Liver (tissue), 9 donors: ENCODE measurements around the gene CEACAM21. TPM values are rescaled to one million over a fixed set of nuclear protein-coding genes. Genes with fewer than 3 reads are reported as not detected.

Experiments
- DNase-seq: peaks from one replicate; pipeline ENCODE4 v3.0.0-alpha.2; 2017; ENCODE audit warnings: low spot score
- H3K27ac ChIP-seq, 2 donors: one replicate each; pipeline ENCODE4 v1.7.0; 2013; ENCODE audit warnings: inconsistent platforms in 2 of 2, low read length in 2 of 2, control low read depth in 1 of 2, low read depth in 1 of 2, mild to moderate bottlenecking in 1 of 2
- H3K27me3 ChIP-seq, 4 donors: one replicate each; pipeline versions ENCODE4 v1.6.1 to v1.7.0; 2013; ENCODE audit warnings: low read length in 3 of 4, inconsistent platforms in 1 of 4, mild to moderate bottlenecking in 1 of 4, moderate library complexity in 1 of 4; ENCODE audit not compliant: control insufficient read depth in 4 of 4, insufficient read depth in 4 of 4
- H3K36me3 ChIP-seq, 4 donors: one replicate each; pipeline versions ENCODE4 v1.6.1 to v1.7.0; 2013; ENCODE audit warnings: low read length in 3 of 4, mild to moderate bottlenecking in 3 of 4, low read depth in 1 of 4, moderate library complexity in 1 of 4; ENCODE audit not compliant: control insufficient read depth in 4 of 4, insufficient read depth in 3 of 4
- H3K4me1 ChIP-seq, 4 donors: one replicate each; pipeline versions ENCODE4 v1.6.1 to v1.7.0; 2013; ENCODE audit warnings: low read length in 3 of 4, mild to moderate bottlenecking in 3 of 4, moderate library complexity in 1 of 4; ENCODE audit not compliant: control insufficient read depth in 4 of 4, insufficient read depth in 4 of 4
- H3K4me3 ChIP-seq, 3 donors: one replicate each; pipeline versions ENCODE4 v1.6.1 to v1.7.0; 2013; ENCODE audit warnings: low read length in 3 of 3, control low read depth in 1 of 3, low read depth in 1 of 3, mild to moderate bottlenecking in 1 of 3
- H3K9ac ChIP-seq, 2 donors: one replicate each; pipeline ENCODE4 v1.7.0; 2013; ENCODE audit warnings: low read length in 2 of 2, mild to moderate bottlenecking in 2 of 2, moderate library complexity in 2 of 2, control low read depth in 1 of 2, low read depth in 1 of 2
- H3K9me3 ChIP-seq, 4 donors: one replicate each; pipeline versions ENCODE4 v1.6.1 to v1.7.0; 2013; ENCODE audit warnings: low read length in 3 of 4; ENCODE audit not compliant: control insufficient read depth in 4 of 4
- EGR1 ChIP-seq, 2 donors: IDR thresholded peaks; 2 replicates each; pipeline ENCODE4 v1.6.1; 2016 to 2018; ENCODE audit warnings: antibody characterized with exemption in 2 of 2, low read depth in 2 of 2
- FOXA2 ChIP-seq: IDR thresholded peaks from 2 replicates; pipeline ENCODE4 v1.6.1; 2016; ENCODE audit warnings: antibody characterized with exemption
- HNF4A ChIP-seq, 2 donors: conservative IDR thresholded peaks; 2 replicates each; pipeline ENCODE4 v1.6.1; 2016; ENCODE audit warnings: antibody characterized with exemption in 2 of 2, mild to moderate bottlenecking in 2 of 2
- JUND ChIP-seq, 2 donors: IDR thresholded peaks; 2 replicates each; pipeline ENCODE4 v1.6.1; 2016; ENCODE audit warnings: antibody characterized with exemption in 2 of 2
- NR2F2 ChIP-seq: IDR thresholded peaks from 2 replicates; pipeline ENCODE4 v1.6.1; 2016; ENCODE audit warnings: antibody characterized with exemption
- RAD21 ChIP-seq, 2 donors: IDR thresholded peaks; 2 replicates each; pipeline ENCODE4 v1.6.1; 2016; ENCODE audit warnings: antibody characterized with exemption in 2 of 2, mild to moderate bottlenecking in 2 of 2
- RXRA ChIP-seq, 2 donors: IDR thresholded peaks; 2 replicates each; pipeline ENCODE4 v1.6.1; 2017 to 2018; ENCODE audit warnings: antibody characterized with exemption in 2 of 2, mild to moderate bottlenecking in 1 of 2
- SP1 ChIP-seq: IDR thresholded peaks from 2 replicates; pipeline ENCODE4 v1.6.1; 2018; ENCODE audit warnings: antibody characterized with exemption, mild to moderate bottlenecking
- TAF1 ChIP-seq: conservative IDR thresholded peaks from 2 replicates; pipeline ENCODE4 v1.6.1; 2016; ENCODE audit warnings: antibody characterized with exemption, mild to moderate bottlenecking
- WGBS: extraction: QIAGEN DNeasy Blood & Tissue Kit; methylation state at CpG from one replicate; pipeline ENCODE4 v1.1.7; 2013; 5-methylcytosine and 5-hydroxymethylcytosine counted together
- polyA plus RNA-seq, 2 donors: library from polyadenylated mRNA; stranded (reverse) in 1 of 2; unstranded in 1 of 2; fragments of 200-250 nt in 1 of 2; fragments of >200 nt in 1 of 2; fragmentation: Nextera tagmentation in 1 of 2; extraction: Ambion mirVana in 1 of 2; gene quantifications; one replicate each; pipeline versions ENCODE4 v1.2.1 to v1.2.3, GENCODE V29; 2013 to 2015
- total RNA-seq, 2 donors: library from RNA; depleted of rRNA; stranded (reverse); fragments of >200 nt; gene quantifications; one replicate each; pipeline ENCODE4 v1.2.3, GENCODE V29; 2014
- TF ChIP-seq, protein P1 (sequence below): IDR thresholded peaks from 2 replicates; pipeline ENCODE4 v1.6.1; 2016; ENCODE audit warnings: antibody characterized with exemption
- TF ChIP-seq, protein P2 (sequence below): fragments of 150-350 bp; IDR thresholded peaks from 2 replicates; pipeline ENCODE4 v1.5.1; 2017; ENCODE audit warnings: improper control_type of control experiment, low read depth, low read length; ENCODE audit not compliant: missing input control
- TF ChIP-seq, protein P3 (sequence below): IDR thresholded peaks from 2 replicates; pipeline ENCODE4 v1.6.1; 2016; ENCODE audit warnings: antibody characterized with exemption
- TF ChIP-seq, protein P4 (sequence below): IDR thresholded peaks from 2 replicates; pipeline ENCODE4 v1.6.1; 2016; ENCODE audit warnings: antibody characterized with exemption
- TF ChIP-seq, protein P5 (sequence below): IDR thresholded peaks from 2 replicates; pipeline ENCODE4 v1.6.1; 2016; ENCODE audit warnings: antibody characterized with exemption, mild to moderate bottlenecking
- donor health status: healthy.
- donor health status: healthy.
- donor health status: healthy.
- donor health status: healthy.
- donor health status: healthy.

The CEACAM21 gene
- total and polyA plus RNA-seq, 4 donors = 0.58 to 2.5 (median 1.8) TPM

GRCh38 chr19:41584260-41584810 lies 8.4 kb downstream of the CEACAM21 start:
- H3K4me1 ChIP-seq = no peaks in the 10 kb centered on the region
- peaks cover 0 to 5% (median 0%) of the 10 kb centered on the region in 4 donors for H3K27me3 ChIP-seq
- H3K4me3 ChIP-seq = no peak overlapping the region
- no peaks in the 10 kb centered on the region for H3K36me3 ChIP-seq
- H3K9ac ChIP-seq = no peak overlapping the region
- no peak overlapping the region for H3K27ac ChIP-seq
- TF ChIP-seq EGR1 (IDR thresholded peaks at IDR 0.05; ENCODE audit: low read depth in 2 of 2) (no peak), JUND (IDR thresholded peaks at IDR 0.05) (no peak), TAF1 (no peak), RAD21 (IDR thresholded peaks at IDR 0.05) (no peak), SP1 (no peak), FOXA2 (no peak), HNF4A (conservative IDR thresholded peaks at IDR 0.05) (no peak), RXRA (IDR thresholded peaks at IDR 0.05) (no peak)
- TF ChIP-seq, protein P1, sequence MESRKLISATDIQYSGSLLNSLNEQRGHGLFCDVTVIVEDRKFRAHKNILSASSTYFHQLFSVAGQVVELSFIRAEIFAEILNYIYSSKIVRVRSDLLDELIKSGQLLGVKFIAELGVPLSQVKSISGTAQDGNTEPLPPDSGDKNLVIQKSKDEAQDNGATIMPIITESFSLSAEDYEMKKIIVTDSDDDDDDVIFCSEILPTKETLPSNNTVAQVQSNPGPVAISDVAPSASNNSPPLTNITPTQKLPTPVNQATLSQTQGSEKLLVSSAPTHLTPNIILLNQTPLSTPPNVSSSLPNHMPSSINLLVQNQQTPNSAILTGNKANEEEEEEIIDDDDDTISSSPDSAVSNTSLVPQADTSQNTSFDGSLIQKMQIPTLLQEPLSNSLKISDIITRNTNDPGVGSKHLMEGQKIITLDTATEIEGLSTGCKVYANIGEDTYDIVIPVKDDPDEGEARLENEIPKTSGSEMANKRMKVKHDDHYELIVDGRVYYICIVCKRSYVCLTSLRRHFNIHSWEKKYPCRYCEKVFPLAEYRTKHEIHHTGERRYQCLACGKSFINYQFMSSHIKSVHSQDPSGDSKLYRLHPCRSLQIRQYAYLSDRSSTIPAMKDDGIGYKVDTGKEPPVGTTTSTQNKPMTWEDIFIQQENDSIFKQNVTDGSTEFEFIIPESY = no peak
- TF ChIP-seq, protein P2, sequence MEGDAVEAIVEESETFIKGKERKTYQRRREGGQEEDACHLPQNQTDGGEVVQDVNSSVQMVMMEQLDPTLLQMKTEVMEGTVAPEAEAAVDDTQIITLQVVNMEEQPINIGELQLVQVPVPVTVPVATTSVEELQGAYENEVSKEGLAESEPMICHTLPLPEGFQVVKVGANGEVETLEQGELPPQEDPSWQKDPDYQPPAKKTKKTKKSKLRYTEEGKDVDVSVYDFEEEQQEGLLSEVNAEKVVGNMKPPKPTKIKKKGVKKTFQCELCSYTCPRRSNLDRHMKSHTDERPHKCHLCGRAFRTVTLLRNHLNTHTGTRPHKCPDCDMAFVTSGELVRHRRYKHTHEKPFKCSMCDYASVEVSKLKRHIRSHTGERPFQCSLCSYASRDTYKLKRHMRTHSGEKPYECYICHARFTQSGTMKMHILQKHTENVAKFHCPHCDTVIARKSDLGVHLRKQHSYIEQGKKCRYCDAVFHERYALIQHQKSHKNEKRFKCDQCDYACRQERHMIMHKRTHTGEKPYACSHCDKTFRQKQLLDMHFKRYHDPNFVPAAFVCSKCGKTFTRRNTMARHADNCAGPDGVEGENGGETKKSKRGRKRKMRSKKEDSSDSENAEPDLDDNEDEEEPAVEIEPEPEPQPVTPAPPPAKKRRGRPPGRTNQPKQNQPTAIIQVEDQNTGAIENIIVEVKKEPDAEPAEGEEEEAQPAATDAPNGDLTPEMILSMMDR = no peak
- TF ChIP-seq, protein P3, sequence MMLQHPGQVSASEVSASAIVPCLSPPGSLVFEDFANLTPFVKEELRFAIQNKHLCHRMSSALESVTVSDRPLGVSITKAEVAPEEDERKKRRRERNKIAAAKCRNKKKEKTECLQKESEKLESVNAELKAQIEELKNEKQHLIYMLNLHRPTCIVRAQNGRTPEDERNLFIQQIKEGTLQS = no peak
- TF ChIP-seq, protein P4, sequence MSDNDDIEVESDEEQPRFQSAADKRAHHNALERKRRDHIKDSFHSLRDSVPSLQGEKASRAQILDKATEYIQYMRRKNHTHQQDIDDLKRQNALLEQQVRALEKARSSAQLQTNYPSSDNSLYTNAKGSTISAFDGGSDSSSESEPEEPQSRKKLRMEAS = no peak
- TF ChIP-seq, protein P5, sequence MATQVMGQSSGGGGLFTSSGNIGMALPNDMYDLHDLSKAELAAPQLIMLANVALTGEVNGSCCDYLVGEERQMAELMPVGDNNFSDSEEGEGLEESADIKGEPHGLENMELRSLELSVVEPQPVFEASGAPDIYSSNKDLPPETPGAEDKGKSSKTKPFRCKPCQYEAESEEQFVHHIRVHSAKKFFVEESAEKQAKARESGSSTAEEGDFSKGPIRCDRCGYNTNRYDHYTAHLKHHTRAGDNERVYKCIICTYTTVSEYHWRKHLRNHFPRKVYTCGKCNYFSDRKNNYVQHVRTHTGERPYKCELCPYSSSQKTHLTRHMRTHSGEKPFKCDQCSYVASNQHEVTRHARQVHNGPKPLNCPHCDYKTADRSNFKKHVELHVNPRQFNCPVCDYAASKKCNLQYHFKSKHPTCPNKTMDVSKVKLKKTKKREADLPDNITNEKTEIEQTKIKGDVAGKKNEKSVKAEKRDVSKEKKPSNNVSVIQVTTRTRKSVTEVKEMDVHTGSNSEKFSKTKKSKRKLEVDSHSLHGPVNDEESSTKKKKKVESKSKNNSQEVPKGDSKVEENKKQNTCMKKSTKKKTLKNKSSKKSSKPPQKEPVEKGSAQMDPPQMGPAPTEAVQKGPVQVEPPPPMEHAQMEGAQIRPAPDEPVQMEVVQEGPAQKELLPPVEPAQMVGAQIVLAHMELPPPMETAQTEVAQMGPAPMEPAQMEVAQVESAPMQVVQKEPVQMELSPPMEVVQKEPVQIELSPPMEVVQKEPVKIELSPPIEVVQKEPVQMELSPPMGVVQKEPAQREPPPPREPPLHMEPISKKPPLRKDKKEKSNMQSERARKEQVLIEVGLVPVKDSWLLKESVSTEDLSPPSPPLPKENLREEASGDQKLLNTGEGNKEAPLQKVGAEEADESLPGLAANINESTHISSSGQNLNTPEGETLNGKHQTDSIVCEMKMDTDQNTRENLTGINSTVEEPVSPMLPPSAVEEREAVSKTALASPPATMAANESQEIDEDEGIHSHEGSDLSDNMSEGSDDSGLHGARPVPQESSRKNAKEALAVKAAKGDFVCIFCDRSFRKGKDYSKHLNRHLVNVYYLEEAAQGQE = no peak
- WGBS = 57% methylated on average over 6 of the region's 6 CpGs
- DNase-seq = no peak
- peaks cover 0 to 5% (median 0%) of the 10 kb centered on the region in 4 donors for H3K9me3 ChIP-seq

GRCh38 chr19:41584931-41585330 lies 9.0 kb downstream of the CEACAM21 start:
- Histone ChIP-seq H3K4me3 (no peak overlapping the region), H3K9me3 (peaks cover 0 to 5% (median 0%) of the 10 kb centered on the region in 4 donors), H3K27me3 (peaks cover 0 to 5% (median 0%) of the 10 kb centered on the region in 4 donors), H3K27ac (no peak overlapping the region), H3K36me3 (no peaks in the 10 kb centered on the region), H3K9ac (no peak overlapping the region), H3K4me1 (no peaks in the 10 kb centered on the region)
- DNase-seq = no peak
- TF ChIP-seq RAD21 (IDR thresholded peaks at IDR 0.05) = no peak
- no peak for TF ChIP-seq TAF1
- TF ChIP-seq, protein P5 = no peak
- TF ChIP-seq NR2F2 = no peak
- TF ChIP-seq, protein P1 = no peak
- WGBS = 57% methylated on average over 1 of the region's 1 CpG
